GM18867 (cell line): Measurements from ENCODE around the gene CENPU.
A peak's percentile ranks its signal among the peaks of the same experiment; 100 is the strongest.

Experiments
- ATAC-seq: cut with Tn5 transposase; IDR thresholded peaks from one replicate; pipeline ENCODE4 v1.9.1; 2021; ENCODE audit warnings: mild to moderate bottlenecking, moderate library complexity; ENCODE audit not compliant: unreplicated experiment

The CENPU gene

DNA sequence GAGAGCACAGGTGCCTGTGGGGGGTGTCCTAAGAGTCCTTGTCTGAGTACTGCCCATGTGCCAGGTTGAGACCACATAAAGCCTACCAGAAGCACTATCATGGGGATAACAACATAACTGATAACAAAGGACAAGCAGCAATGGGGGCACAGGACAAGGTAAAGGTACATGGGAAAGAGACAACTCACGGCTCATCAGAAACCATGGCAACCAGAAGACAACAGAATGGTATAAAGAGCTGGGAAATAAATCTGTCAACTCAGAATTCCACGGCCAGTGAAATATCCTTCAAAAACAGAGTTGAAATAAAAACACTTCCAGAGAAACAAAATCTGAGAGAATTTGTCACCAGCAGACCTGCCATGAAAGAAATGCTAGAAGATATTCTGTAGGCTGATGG lies 20.0 kb downstream of the CENPU start:
- ATAC-seq, result no peak

DNA sequence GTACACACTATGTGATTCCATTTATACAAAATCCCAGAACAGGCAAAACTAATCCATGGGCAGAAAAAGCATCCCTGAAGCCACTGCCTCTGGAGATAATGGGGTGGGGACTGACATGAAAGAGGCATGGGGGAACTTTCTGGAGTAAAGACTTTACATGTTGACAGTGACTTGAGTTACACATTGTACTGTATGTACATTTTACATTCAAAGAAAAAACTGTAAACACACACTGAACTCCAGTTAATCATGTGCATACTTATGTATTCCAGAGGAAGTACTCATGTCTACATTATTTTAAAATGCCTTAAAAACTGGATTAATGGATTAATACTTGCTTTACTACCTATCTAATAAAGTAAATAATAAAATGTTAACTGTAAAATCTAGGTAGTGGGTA lies 21.6 kb downstream of the CENPU start:
- ATAC-seq, result no peak

DNA sequence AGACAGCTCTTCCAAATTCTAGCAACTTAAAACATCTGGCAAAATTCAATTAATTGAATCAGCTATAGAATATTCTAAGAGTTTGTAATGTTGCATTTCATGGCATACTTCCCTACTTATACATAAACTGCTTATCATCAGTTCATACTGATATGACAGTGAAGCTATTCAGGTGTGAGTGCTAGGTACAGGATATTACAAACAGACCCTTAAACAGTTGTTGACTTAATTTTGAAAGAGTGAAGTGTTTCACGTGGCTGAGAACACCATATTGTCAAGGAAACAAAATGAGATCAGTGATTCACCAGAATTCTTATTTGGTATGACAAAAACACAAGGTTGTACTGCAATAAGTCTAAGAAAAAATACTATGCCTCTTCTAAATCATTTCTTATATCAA lies 27.4 kb downstream of the CENPU start:
- no peak for ATAC-seq

- ATAC-seq, result peak; percentile 84
Observed at GRCh38 chr4:184705692-184706091, 28.2 kb downstream of the CENPU start.

- ATAC-seq, result no peak
Observed at GRCh38 chr4:184702114-184702513, 31.8 kb downstream of the CENPU start.

- no peak for ATAC-seq
Observed at GRCh38 chr4:184699941-184700340, 34.0 kb downstream of the CENPU start.

- no peak for ATAC-seq
Observed at GRCh38 chr4:184697956-184698355, 35.9 kb downstream of the CENPU start.

GRCh38 chr4:184695178-184695896 lies 38.6 kb downstream of the CENPU start:
- no peak for ATAC-seq

DNA sequence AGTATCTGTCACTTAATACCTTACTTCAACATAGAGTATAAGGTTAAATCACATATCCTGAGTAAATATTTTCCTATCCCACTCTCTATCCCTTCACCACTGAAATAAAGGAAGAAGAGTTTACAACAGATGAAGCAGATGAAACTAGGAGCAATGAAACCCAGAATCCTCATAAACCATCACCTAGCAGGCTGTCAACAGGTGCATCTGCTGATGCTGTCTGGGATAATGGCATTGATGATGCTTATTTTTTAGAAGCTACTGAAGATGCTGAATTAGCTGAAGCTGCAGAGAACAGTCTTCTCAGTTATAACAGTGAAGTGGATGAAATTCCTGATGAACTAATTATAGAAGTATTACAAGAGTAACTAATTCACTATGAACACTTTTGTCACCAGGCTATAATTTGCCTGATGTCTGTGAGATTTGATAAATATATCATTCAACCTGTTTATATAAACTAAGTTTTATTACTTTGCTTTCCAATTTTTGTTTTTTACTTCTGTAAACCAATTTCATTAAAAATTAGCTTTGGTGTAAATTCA lies 39.4 kb downstream of the CENPU start:
- no peak for ATAC-seq

GRCh38 chr4:184693056-184693455 lies 40.8 kb downstream of the CENPU start:
- ATAC-seq, result no peak

DNA sequence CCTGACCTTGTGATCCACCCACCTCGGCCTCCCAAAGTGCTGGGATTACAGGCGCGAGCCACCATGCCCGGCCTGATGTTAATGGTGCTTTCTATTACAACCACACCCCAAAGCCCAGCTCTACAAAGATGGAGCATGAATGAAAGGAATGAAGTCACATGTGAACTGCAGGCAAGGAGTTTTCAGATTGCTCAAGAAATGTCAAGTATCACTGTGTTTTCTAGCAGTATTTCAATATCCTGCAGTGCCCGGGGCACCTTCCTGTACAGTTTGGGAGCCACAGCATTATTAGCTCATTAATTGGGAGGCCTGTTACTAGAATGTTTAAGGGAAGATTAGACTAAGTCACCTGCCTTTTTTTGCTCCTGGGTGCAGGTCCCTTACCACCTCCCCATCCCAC lies 44.2 kb downstream of the CENPU start:
- no peak for ATAC-seq

DNA sequence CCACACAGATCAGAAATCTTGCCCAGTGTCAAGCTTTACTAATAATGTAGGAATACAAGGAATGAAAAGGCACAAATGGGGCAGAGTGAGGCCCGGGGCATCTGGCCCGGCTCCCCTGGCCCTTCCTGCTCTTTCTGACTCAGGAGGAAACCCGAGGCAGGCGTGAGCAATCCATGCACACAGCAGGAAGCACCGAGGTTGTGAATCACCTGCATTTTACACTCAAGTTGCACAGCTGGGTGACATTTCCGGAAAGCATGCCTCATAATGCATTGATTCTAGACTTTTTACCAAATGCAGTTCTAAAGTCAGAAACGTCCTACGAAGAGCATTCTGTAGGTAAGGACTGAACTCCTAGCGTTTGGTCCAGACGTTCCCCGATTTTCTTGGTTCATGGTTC lies 45.4 kb downstream of the CENPU start:
- no peak for ATAC-seq

DNA sequence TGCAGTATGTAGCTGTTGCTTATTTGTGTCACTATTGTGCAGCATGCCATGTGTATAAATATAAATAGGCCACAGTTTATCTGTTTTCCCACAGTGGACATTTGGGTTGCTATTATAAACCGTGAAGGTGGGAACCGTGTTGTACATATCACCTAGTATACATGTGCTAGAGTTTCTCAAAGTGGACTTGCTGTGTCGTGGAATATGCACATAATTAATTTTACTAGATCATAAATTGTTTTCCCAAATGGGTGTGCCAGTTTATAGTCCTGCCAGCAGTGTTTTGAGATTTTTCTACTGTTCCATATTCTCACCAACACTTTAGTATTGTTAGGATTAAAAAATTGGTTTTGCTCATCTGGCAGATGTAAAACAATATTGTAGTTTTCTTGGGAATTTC lies 45.9 kb downstream of the CENPU start:
- no peak for ATAC-seq

DNA sequence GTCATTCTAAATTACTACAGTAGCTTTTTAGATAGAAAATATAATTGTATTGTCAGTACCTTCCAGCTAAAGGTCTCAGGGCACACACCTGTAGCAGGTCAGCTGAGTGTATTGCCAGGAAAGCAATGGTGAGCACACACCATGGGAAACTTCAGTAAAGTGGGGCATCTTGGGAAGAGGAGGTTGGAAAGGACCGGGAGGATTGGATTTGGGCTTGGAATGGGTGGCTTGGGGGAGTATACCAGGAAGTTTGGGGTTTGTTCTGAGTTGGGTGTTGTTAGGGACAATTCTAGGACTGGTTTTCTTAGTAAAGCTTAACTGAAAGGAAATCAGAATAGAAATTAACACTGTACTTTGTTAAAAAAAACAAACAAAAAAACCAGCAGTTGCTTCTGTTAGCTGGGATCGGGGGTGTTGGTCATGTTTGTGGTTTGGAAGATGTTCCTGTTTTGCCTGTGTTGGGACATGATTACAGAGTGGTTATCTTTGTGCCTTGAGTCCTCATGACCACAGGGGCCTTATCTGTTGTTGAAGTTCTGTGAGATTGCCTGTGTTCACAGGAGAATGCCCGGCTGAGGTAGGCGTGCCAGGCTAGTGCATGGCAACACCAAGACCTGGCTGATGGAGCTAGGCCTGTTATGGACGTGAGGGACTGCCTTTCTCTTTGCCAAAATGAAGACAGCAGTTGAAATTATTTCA lies 49.3 kb downstream of the CENPU start:
- ATAC-seq, result no peak

GRCh38 chr4:184681916-184682315 lies 52.0 kb downstream of the CENPU start:
- ATAC-seq, result no peak

DNA sequence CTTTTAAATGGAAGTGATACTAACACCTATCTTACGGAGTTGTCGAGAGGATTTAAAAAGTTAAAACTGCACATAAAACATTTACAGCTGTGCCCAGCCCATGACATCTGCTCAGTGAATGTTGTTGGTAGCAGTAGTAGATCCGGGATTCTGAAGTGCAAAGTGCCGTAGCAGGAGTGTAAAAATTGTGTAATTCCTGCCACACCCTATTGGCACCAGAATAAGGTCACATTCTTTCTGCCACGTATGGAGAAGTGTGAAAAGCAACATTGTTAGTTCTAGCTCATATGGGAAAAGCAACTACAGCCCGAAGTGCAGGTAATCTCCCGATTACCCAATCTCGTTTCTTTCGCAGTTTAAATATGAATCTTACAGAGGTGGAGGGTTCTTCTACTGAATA lies 53.2 kb downstream of the CENPU start:
- ATAC-seq, result no peak

DNA sequence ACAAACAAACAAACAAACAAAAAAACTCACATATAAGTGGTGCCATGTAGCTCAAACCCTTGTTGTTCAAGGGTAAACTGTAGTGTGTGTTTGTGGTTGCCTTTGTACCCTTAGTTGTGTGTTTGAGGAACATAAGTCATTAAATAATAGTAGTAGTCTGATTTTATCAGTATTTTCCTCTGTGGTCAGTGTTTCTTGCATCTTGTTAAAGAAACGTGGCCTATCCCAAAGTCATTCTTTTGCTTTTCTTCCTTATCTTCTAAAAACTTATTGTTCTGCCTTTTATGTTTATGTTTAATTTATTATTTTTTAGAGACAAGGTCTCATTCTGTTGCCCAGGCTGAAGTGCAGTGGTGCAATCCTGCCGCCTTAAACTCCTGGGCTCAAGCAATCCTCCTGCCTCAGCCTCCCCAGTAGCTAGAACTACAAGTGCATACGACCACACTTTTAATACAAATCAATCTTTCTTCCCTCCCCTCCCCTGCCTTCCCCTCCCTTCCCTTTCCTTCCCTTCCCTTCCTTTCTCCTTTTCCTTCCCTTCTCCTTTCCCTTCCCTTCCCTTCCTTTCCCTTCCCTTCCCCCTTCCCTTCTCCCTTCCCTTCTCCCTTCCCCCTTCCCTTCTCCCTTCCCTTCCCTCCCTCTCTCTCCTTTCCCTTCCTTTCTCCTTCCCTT lies 57.9 kb downstream of the CENPU start:
- ATAC-seq, result no peak

- no peak for ATAC-seq
Observed at GRCh38 chr4:184675018-184675417, 58.9 kb downstream of the CENPU start.

GRCh38 chr4:184674011-184674410 lies 59.9 kb downstream of the CENPU start:
- ATAC-seq, result no peak

DNA sequence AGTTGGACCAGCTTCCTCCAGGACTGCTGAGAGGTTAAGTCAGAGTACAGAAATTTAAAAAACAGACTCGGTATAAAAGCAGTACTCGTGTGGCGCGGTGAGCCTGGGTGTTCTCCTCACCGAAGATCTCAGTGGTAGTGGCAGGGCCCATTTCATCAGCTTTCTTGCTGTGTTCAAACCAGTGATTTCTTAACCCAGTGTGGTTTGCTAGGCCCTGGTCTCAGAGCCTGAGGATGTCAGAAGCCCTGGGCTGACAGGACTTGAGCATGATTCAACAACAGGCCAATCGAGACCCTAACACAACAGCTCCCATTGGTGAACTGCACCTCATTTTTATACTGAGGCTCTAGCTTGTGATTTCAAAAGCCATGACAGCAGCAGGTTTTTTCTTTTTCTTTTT lies 61.2 kb downstream of the CENPU start:
- no peak for ATAC-seq

DNA sequence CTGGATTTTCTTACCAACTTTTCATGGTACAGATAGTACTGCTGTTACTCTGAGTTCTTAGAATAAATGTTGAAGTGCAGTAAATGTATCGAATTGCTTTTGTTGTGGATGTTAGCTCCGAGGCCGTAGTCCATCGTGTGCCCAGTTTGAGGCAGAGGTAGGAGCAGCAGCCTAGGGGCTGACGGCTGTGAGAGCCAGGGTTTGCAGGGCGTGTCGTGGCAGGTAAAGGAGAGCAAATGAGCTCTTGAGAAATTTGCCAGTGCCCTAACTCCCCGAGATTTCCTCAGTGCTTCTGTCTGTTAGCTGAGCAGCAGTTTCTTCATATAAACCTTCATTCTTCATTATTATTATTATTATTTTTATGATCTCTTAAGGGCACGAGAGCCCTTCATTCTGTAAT lies 62.8 kb downstream of the CENPU start:
- no peak for ATAC-seq

- no peak for ATAC-seq
Observed at GRCh38 chr4:184669251-184669650, 64.6 kb downstream of the CENPU start.
